ENCODE data around the gene AP2A1.

GRCh38 chr19:49805822-49806619 is 39.2 kb downstream of the AP2A1 start:
- TF ChIP-seq POLR2A (IDR thresholded peaks at IDR 0.05) (no peak), CTCF (IDR thresholded peaks at IDR 0.05) (no peak)
